ENCODE measurements around the gene PDE6G. TPM values are rescaled to one million over a fixed set of nuclear protein-coding genes. Genes with fewer than 3 reads are reported as not detected.

Gene PDE6G
- total and polyA plus RNA-seq, 5 donors, result 0.41 TPM; not detected in 4

DNA sequence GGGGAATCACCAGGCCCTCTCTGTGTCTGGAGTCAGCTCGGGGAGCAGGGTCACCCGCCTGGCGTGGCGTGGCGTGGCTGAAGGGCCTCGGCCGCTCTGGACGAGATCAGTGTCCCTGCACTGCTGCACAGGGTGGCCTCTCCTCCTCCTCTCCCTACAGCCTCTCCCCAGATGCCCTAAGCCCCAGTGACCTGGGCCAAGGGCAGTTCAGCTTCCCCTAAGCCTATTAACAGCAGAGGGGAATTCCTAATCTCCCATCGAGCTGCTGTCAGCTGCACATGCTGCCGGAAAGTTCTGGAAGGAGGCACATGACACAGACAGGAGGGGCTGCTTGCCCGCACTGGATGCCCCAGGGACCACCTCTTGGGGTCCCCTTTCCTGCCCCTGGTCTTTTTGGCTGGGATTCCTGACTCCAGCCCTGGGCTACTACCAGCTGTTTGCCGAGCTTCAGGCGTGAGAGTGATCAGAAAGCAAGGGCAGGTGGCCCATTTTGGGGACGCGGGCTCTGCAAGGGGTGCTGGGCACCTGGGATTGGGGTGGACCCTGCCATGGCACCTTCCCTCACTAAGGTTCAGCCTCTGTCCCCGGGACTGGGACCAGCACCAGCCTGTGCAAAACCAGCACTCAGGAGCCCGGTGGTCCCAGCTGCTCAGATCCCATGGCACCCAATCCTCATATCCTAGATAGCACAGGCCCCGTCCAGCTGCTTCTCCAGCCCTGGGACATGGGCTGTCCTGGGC lies 794 bp downstream of the PDE6G start:
- ATAC-seq (peak in 1 of 2 donors; percentile 22), DNase-seq (no peak)
- no peak overlapping the region for H3K4me3 ChIP-seq (ENCODE audit: low read length)
- H3K4me1 ChIP-seq (ENCODE audit: control insufficient read depth, insufficient read depth, low read length), result no peaks in the 10 kb centered on the region
- 77% methylated on average over 18 of the region's 18 CpGs for WGBS
- H3K27me3 ChIP-seq (ENCODE audit: control insufficient read depth, insufficient read depth), result no peaks in the 10 kb centered on the region
- no peaks in the 10 kb centered on the region for H3K9me3 ChIP-seq (ENCODE audit: control insufficient read depth, low read length)
- intact Hi-C loops (cut with DNase I), result no loop called here
- no peak overlapping the region for H3K27ac ChIP-seq (ENCODE audit: low read length)

- DNase-seq, result peak in 1 of 3 donors; percentile 41
- intact Hi-C loops (cut with DNase I), result no loop called here
These were observed 3.2 kb downstream of the PDE6G start for GRCh38 chr17:81652906-81653771.

GRCh38 chr17:81651692-81652091 lies 4.7 kb downstream of the PDE6G start:
- 70% methylated on average over 10 of the region's 10 CpGs for WGBS
- Histone ChIP-seq H3K4me3 (ENCODE audit: low read length) (no peak overlapping the region), H3K27ac (ENCODE audit: low read length) (no peak overlapping the region), H3K9me3 (ENCODE audit: control insufficient read depth, low read length) (no peaks in the 10 kb centered on the region), H3K4me1 (ENCODE audit: control insufficient read depth, insufficient read depth, low read length) (no peaks in the 10 kb centered on the region), H3K27me3 (ENCODE audit: control insufficient read depth, insufficient read depth) (no peaks in the 10 kb centered on the region)
- intact Hi-C loops (cut with DNase I), result no loop called here
- ATAC-seq (no peak), DNase-seq (no peak)

More at GRCh38 chr17:81652906-81653771, 3.2 kb downstream of the PDE6G start:
- no peaks in the 10 kb centered on the region for H3K27me3 ChIP-seq (ENCODE audit: control insufficient read depth, insufficient read depth)
- H3K9me3 ChIP-seq (ENCODE audit: control insufficient read depth, low read length), result no peaks in the 10 kb centered on the region
- H3K27ac ChIP-seq (ENCODE audit: low read length), result no peak overlapping the region
- no peaks in the 10 kb centered on the region for H3K4me1 ChIP-seq (ENCODE audit: control insufficient read depth, insufficient read depth, low read length)
- H3K4me3 ChIP-seq (ENCODE audit: low read length), result no peak overlapping the region
- WGBS, result 31% methylated on average over 27 of the region's 27 CpGs
- no peak for ATAC-seq

DNA sequence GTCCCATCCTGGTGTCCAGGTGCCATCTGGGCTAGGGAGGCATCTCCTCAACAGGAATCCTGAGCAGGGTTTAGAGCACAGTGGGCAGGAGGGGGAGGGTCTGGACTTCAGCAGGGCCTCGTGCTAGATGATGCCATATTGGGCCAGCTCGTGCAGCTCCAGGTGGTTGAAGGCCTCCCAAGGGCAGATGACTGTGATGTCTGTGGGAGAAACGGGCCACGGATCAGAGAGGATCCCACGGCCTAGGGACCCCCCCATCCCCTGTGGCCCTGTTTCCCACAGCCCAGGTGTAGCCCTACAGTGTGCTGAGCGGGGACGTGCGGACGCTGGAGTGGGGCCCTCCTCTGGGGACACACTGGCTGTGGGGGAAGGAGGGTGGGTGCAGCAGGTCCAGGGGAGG lies 5.4 kb downstream of the PDE6G start:
- Histone ChIP-seq H3K4me1 (ENCODE audit: control insufficient read depth, insufficient read depth, low read length) (no peaks in the 10 kb centered on the region), H3K27me3 (ENCODE audit: control insufficient read depth, insufficient read depth) (no peaks in the 10 kb centered on the region), H3K9me3 (ENCODE audit: control insufficient read depth, low read length) (no peaks in the 10 kb centered on the region), H3K27ac (ENCODE audit: low read length) (no peak overlapping the region), H3K4me3 (ENCODE audit: low read length) (no peak overlapping the region)
- 67% methylated on average over 9 of the region's 9 CpGs for WGBS
- intact Hi-C loops (cut with DNase I), result no loop called here
- no peak for ATAC-seq
- DNase-seq, result no peak

- intact Hi-C loops (cut with DNase I), result no loop called here
These were observed 7.6 kb downstream of the PDE6G start for GRCh38 chr17:81648707-81649085.

DNA sequence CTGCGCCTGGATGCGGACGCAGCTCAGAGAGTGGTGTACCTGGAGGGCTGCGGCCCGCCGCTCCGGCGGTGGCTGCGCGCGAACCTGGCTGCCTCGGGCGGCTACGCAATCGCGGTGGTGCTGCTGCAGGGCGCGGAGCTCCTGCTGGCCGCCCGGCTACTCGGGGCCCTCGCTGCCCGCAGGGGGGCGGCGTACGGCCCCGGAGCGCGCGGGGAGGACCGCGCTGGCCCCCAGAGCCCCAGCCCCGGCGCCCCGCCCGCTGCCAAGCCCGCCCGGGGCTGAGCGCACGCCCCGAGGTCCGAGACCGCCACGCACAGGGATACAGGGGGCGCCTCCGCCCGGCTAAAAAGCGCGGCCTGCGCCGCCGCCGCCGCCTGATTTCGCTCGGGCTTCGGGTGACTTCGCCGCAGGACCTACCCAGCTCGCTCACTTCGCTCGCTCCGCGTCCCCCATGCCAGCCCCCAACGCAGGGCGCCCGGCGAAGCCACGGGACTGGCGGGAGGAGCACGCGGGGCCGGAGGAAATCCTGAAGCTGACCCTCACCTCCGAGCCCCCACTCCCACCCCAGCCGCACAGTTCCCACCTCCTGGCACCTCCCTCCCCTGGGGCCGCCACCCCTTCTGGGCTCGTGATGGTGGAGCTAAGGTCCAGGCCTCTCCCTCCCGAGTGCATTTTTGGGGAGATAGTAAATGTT lies 8.2 kb downstream of the PDE6G start:
- no peaks in the 10 kb centered on the region for H3K27me3 ChIP-seq (ENCODE audit: control insufficient read depth, insufficient read depth)
- H3K27ac ChIP-seq (ENCODE audit: low read length), result no peak overlapping the region
- H3K4me1 ChIP-seq (ENCODE audit: control insufficient read depth, insufficient read depth, low read length), result no peaks in the 10 kb centered on the region
- no peak overlapping the region for H3K4me3 ChIP-seq (ENCODE audit: low read length)
- 4% methylated on average over 78 of the region's 78 CpGs for WGBS
- H3K9me3 ChIP-seq (ENCODE audit: control insufficient read depth, low read length), result no peaks in the 10 kb centered on the region
- DNase-seq, result peak in 1 of 3 donors; percentile 32
- ATAC-seq, result no peak
- intact Hi-C loops (cut with DNase I), result no loop called here

More at GRCh38 chr17:81648707-81649085, 7.6 kb downstream of the PDE6G start:
- DNase-seq (peak in 1 of 3 donors; percentile 31), ATAC-seq (no peak)
- WGBS, result 53% methylated on average over 14 of the region's 14 CpGs
- H3K4me1 ChIP-seq (ENCODE audit: control insufficient read depth, insufficient read depth, low read length), result no peaks in the 10 kb centered on the region
- H3K27me3 ChIP-seq (ENCODE audit: control insufficient read depth, insufficient read depth), result no peaks in the 10 kb centered on the region
- H3K4me3 ChIP-seq (ENCODE audit: low read length), result no peak overlapping the region
- no peaks in the 10 kb centered on the region for H3K9me3 ChIP-seq (ENCODE audit: control insufficient read depth, low read length)
- no peak overlapping the region for H3K27ac ChIP-seq (ENCODE audit: low read length)

- 30% methylated on average over 21 of the region's 21 CpGs for WGBS
These were observed 8.7 kb downstream of the PDE6G start for GRCh38 chr17:81647640-81648012.

GRCh38 chr17:81646869-81647600 lies 9.3 kb downstream of the PDE6G start:
- ATAC-seq, result no peak
- WGBS, result 59% methylated on average over 12 of the region's 12 CpGs
- Histone ChIP-seq H3K9me3 (ENCODE audit: control insufficient read depth, low read length) (no peaks in the 10 kb centered on the region), H3K27ac (ENCODE audit: low read length) (no peak overlapping the region), H3K4me3 (ENCODE audit: low read length) (no peak overlapping the region), H3K4me1 (ENCODE audit: control insufficient read depth, insufficient read depth, low read length) (no peaks in the 10 kb centered on the region), H3K27me3 (ENCODE audit: control insufficient read depth, insufficient read depth) (no peaks in the 10 kb centered on the region)
- intact Hi-C loops (cut with DNase I), result no loop called here
- peak in 1 of 3 donors; percentile 22 for DNase-seq

More at GRCh38 chr17:81647640-81648012, 8.7 kb downstream of the PDE6G start:
- no peak overlapping the region for H3K4me3 ChIP-seq (ENCODE audit: low read length)
- no peak overlapping the region for H3K27ac ChIP-seq (ENCODE audit: low read length)
- intact Hi-C loops (cut with DNase I), result no loop called here
- no peak for ATAC-seq
- no peak for DNase-seq
- H3K27me3 ChIP-seq (ENCODE audit: control insufficient read depth, insufficient read depth), result no peaks in the 10 kb centered on the region
- H3K4me1 ChIP-seq (ENCODE audit: control insufficient read depth, insufficient read depth, low read length), result no peaks in the 10 kb centered on the region
- H3K9me3 ChIP-seq (ENCODE audit: control insufficient read depth, low read length), result no peaks in the 10 kb centered on the region

DNA sequence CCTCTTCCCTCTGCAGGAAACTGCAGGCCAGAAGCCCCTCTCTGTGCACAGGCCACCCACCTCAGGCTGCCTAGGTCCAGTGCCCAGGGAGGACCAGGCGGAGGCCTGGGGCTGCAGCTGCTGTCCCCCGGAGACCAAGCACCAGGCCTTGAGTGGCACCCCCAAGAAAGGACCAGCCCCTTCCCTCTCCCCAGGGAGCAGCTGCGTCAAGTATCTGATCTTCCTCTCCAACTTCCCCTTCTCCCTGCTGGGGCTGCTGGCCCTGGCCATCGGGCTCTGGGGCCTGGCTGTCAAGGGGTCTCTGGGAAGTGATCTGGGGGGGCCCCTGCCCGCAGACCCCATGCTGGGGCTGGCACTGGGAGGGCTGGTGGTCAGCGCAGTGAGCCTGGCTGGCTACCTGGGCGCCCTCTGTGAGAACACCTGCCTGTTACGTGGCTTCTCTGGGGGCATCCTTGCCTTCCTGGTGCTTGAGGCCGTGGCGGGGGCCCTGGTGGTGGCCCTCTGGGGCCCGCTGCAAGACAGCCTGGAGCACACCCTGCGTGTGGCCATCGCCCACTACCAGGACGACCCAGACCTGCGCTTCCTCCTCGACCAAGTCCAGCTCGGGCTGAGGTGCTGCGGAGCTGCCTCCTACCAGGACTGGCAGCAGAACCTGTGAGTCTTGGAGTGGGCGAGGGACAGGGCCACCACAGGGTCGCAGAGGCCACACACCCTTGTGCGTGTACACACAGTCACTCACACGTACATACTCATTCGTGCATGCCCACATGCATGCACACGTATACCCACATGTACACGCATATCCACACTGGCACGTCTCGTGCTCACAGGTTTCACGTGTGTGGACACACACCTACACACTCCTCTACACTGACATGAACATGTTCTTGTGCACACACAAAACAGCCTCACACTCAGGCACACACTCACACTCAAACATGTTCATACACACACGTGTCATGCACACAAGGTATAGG lies 11.1 kb downstream of the PDE6G start:
- Histone ChIP-seq H3K9me3 (ENCODE audit: control insufficient read depth, low read length) (no peaks in the 10 kb centered on the region), H3K4me1 (ENCODE audit: control insufficient read depth, insufficient read depth, low read length) (no peaks in the 10 kb centered on the region), H3K4me3 (ENCODE audit: low read length) (no peak overlapping the region), H3K27me3 (ENCODE audit: control insufficient read depth, insufficient read depth) (no peaks in the 10 kb centered on the region), H3K27ac (ENCODE audit: low read length) (no peak overlapping the region)
- intact Hi-C loops (cut with DNase I), result no loop called here
- DNase-seq (peak in 1 of 3 donors; percentile 45), ATAC-seq (no peak)
- 83% methylated on average over 29 of the region's 29 CpGs for WGBS

GRCh38 chr17:81644496-81644895 lies 11.8 kb downstream of the PDE6G start:
- no peaks in the 10 kb centered on the region for H3K9me3 ChIP-seq (ENCODE audit: control insufficient read depth, low read length)
- no peak overlapping the region for H3K27ac ChIP-seq (ENCODE audit: low read length)
- 89% methylated on average over 15 of the region's 15 CpGs for WGBS
- DNase-seq (no peak), ATAC-seq (no peak)
- intact Hi-C loops (cut with DNase I), result no loop called here
- H3K27me3 ChIP-seq (ENCODE audit: control insufficient read depth, insufficient read depth), result no peaks in the 10 kb centered on the region
- no peaks in the 10 kb centered on the region for H3K4me1 ChIP-seq (ENCODE audit: control insufficient read depth, insufficient read depth, low read length)
- H3K4me3 ChIP-seq (ENCODE audit: low read length), result no peak overlapping the region

All from right cardiac atrium (tissue), 5 donors.